IMR-90 (cell line): ENCODE measurements around the gene TAAR1. TPM values are rescaled to one million over a fixed set of nuclear protein-coding genes. Genes with fewer than 3 reads are reported as not detected.

Experiments used
- ATAC-seq: fragments of 200-7000 bp; cut with Tn5 transposase; 2 replicates; pipeline ENCODE4 v1.9.1; 2020; ENCODE audit warnings: low read depth, mild to moderate bottlenecking, moderate library complexity
- BruUV-seq: library from RNA; stranded (reverse); fragments of 400-500 nt; replicated peaks from 2 replicates; lab custom pipeline; 2021; lab: Mats Ljungman, UMichigan
- CTCF ChIA-PET: fragments of 300-600 bp; formaldehyde crosslinking; extraction: SDS; loops from one replicate; lab custom pipeline; 2021; ENCODE audit warnings: antibody characterized with exemption; lab: Yijun Ruan, JAX
- POLR2A ChIA-PET: fragments of 300-600 bp; sonication (Branson Sonifier 250); formaldehyde crosslinking; loops from one replicate; lab custom pipeline; 2022; ENCODE audit warnings: antibody characterized with exemption; ENCODE audit not compliant: unreplicated experiment; lab: Charles Lee
- DNase-seq: peaks from one replicate; pipeline ENCODE4 v3.0.0; 2013
- H2AFZ ChIP-seq: replicated peaks from 2 replicates; pipeline ENCODE3; 2013; ENCODE audit warnings: low read length, mild to moderate bottlenecking; ENCODE audit not compliant: poor library complexity
- H2AK5ac ChIP-seq: 2 replicates; pipeline ENCODE4 v1.6.1; 2013; ENCODE audit warnings: low read depth, low read length, inconsistent platforms
- H2AK9ac ChIP-seq: replicated peaks from 2 replicates; pipeline ENCODE3; 2013; ENCODE audit warnings: mild to moderate bottlenecking, low read depth, low read length, moderate library complexity; ENCODE audit not compliant: poor library complexity
- H2BK120ac ChIP-seq: 2 replicates; pipeline ENCODE4 v1.6.1; 2013; ENCODE audit warnings: low read depth, low read length, inconsistent platforms
- H2BK15ac ChIP-seq: 3 replicates; pipeline ENCODE4 v1.6.1; 2013; ENCODE audit warnings: low read depth, low read length, inconsistent platforms
- H2BK20ac ChIP-seq: 2 replicates; pipeline ENCODE4 v1.6.1; 2013; ENCODE audit warnings: low read depth, mild to moderate bottlenecking, inconsistent platforms, low read length, moderate library complexity
- H2BK5ac ChIP-seq: 2 replicates; pipeline ENCODE4 v1.6.1; 2013; ENCODE audit warnings: mild to moderate bottlenecking, low read depth, low read length, inconsistent platforms; ENCODE audit not compliant: poor library complexity, severe bottlenecking
- H3K14ac ChIP-seq: replicated peaks from 2 replicates; pipeline ENCODE4 v1.6.1; 2013; ENCODE audit warnings: low read depth, low read length, inconsistent platforms
- H3K18ac ChIP-seq: 2 replicates; pipeline ENCODE4 v1.6.1; 2013; ENCODE audit warnings: low read depth, low read length, control low read depth
- H3K23ac ChIP-seq: 2 replicates; pipeline ENCODE4 v1.6.1; 2013; ENCODE audit warnings: low read depth, low read length, inconsistent platforms
- H3K27ac ChIP-seq: 2 replicates; pipeline ENCODE4 v1.5.1; 2013; ENCODE audit warnings: mild to moderate bottlenecking, control low read depth, low read length; ENCODE audit not compliant: insufficient read depth
- H3K27me3 ChIP-seq: 2 replicates; pipeline ENCODE4 v1.6.1; 2013; ENCODE audit warnings: low read length; ENCODE audit not compliant: control insufficient read depth, insufficient read depth
- H3K36me3 ChIP-seq: 2 replicates; pipeline ENCODE4 v1.6.1; 2013; ENCODE audit warnings: low read length, mixed read lengths; ENCODE audit not compliant: control insufficient read depth, insufficient read depth
- H3K4ac ChIP-seq: 2 replicates; pipeline ENCODE4 v1.6.1; 2013; ENCODE audit warnings: low read depth, low read length, inconsistent platforms
- H3K4me1 ChIP-seq: 2 replicates; pipeline ENCODE4 v1.6.1; 2013; ENCODE audit warnings: low read length, mixed read lengths; ENCODE audit not compliant: control insufficient read depth, insufficient read depth
- H3K4me2 ChIP-seq: 2 replicates; pipeline ENCODE4 v1.6.1; 2013; ENCODE audit warnings: low read depth, mild to moderate bottlenecking, control low read depth, low read length, moderate library complexity
- H3K4me3 ChIP-seq: 2 replicates; pipeline ENCODE4 v1.5.1; 2013; ENCODE audit warnings: low read depth, mild to moderate bottlenecking, control low read depth, low read length, moderate library complexity; ENCODE audit not compliant: insufficient read depth
- H3K56ac ChIP-seq: 2 replicates; pipeline ENCODE4 v1.6.1; 2013; ENCODE audit warnings: low read length, inconsistent platforms; ENCODE audit not compliant: insufficient read depth; ENCODE audit errors: extremely low read depth
- H3K79me1 ChIP-seq, 2 experiments: 2 replicates each; pipeline ENCODE4 v1.6.1; 2013; ENCODE audit warnings: low read length in 2 of 2, inconsistent platforms in 1 of 2, low read depth in 1 of 2
- H3K9ac ChIP-seq: 2 replicates; pipeline ENCODE4 v1.6.1; 2013; ENCODE audit warnings: low read depth, low read length, control low read depth
- H3K9me1 ChIP-seq: 2 replicates; pipeline ENCODE4 v1.6.1; 2013; ENCODE audit warnings: low read length, inconsistent platforms; ENCODE audit not compliant: insufficient read depth
- H3K9me3 ChIP-seq: 2 replicates; pipeline ENCODE4 v1.6.1; 2013; ENCODE audit warnings: low read length; ENCODE audit not compliant: control insufficient read depth, insufficient read depth
- H4K20me1 ChIP-seq: 2 replicates; pipeline ENCODE4 v1.6.1; 2013; ENCODE audit warnings: low read length, inconsistent platforms; ENCODE audit not compliant: insufficient read depth
- H4K5ac ChIP-seq: 2 replicates; pipeline ENCODE4 v1.6.1; 2013; ENCODE audit warnings: mild to moderate bottlenecking, low read depth, low read length, control low read depth
- H4K8ac ChIP-seq, 2 experiments: 2 replicates each; pipeline ENCODE4 v1.6.1; 2013; ENCODE audit warnings: low read depth in 2 of 2, low read length in 2 of 2, control low read depth in 1 of 2, inconsistent platforms in 1 of 2
- H4K91ac ChIP-seq: 2 replicates; pipeline ENCODE4 v1.6.1; 2013; ENCODE audit warnings: low read depth, low read length, inconsistent platforms; ENCODE audit not compliant: insufficient read depth
- BHLHE40 ChIP-seq: fragments of 150-350 bp; IDR thresholded peaks from 2 replicates; pipeline ENCODE4 v1.6.1; 2016; ENCODE audit warnings: mild to moderate bottlenecking, low read depth, low read length
- CEBPB ChIP-seq: IDR thresholded peaks from 2 replicates; pipeline ENCODE4 v1.6.1; 2012; ENCODE audit warnings: low read depth, low read length, improper control_type of control experiment
- CHD1 ChIP-seq: IDR thresholded peaks from 2 replicates; pipeline ENCODE4 v1.6.1; 2012; ENCODE audit warnings: low read depth, low read length, improper control_type of control experiment
- FOS ChIP-seq: fragments of 150-350 bp; IDR thresholded peaks from 2 replicates; pipeline ENCODE4 v1.6.1; 2016; ENCODE audit warnings: low read depth, low read length
- MAFK ChIP-seq: IDR thresholded peaks from 2 replicates; pipeline ENCODE4 v1.6.1; 2012; ENCODE audit warnings: low read depth, low read length, improper control_type of control experiment
- MAZ ChIP-seq: IDR thresholded peaks from 2 replicates; pipeline ENCODE4 v1.6.1; 2012; ENCODE audit warnings: low read depth, mild to moderate bottlenecking, low read length, improper control_type of control experiment, moderate library complexity, borderline replicate concordance
- MXI1 ChIP-seq: IDR thresholded peaks from 2 replicates; pipeline ENCODE4 v1.6.1; 2012; ENCODE audit warnings: low read depth, mild to moderate bottlenecking, low read length, moderate library complexity, borderline replicate concordance
- NFE2L2 ChIP-seq: fragments of 150-350 bp; IDR thresholded peaks from 2 replicates; pipeline ENCODE4 v1.6.1; 2016; ENCODE audit warnings: low read depth, mild to moderate bottlenecking, low read length
- POLR2A ChIP-seq: IDR thresholded peaks from 2 replicates; pipeline ENCODE4 v1.6.1; 2012; ENCODE audit warnings: mild to moderate bottlenecking, low read depth, low read length
- RAD21 ChIP-seq: IDR thresholded peaks from 2 replicates; pipeline ENCODE4 v1.6.1; 2012; ENCODE audit warnings: low read length, improper control_type of control experiment
- RCOR1 ChIP-seq: IDR thresholded peaks from 2 replicates; pipeline ENCODE4 v1.6.1; 2012; ENCODE audit warnings: mild to moderate bottlenecking, low read length, improper control_type of control experiment; ENCODE audit not compliant: insufficient replicate concordance
- RFX5 ChIP-seq: IDR thresholded peaks from 2 replicates; pipeline ENCODE4 v1.8.0; 2012; ENCODE audit warnings: low read depth, mild to moderate bottlenecking, low read length, moderate library complexity
- SMC3 ChIP-seq: fragments of 150-350 bp; IDR thresholded peaks from 2 replicates; pipeline ENCODE4 v1.6.1; 2016; ENCODE audit warnings: low read depth, mild to moderate bottlenecking, antibody characterized with exemption, low read length, moderate library complexity
- WGBS, 2 experiments: methylation state at CpG; one replicate each; pipeline versions ENCODE4 v1.1.5 to v1.1.7; 2013; ENCODE audit warnings: missing lambda C conversion rate in 2 of 2; ENCODE audit not compliant: insufficient read length in 1 of 2; ENCODE audit errors: extremely low coverage in 2 of 2; 5-methylcytosine and 5-hydroxymethylcytosine counted together
- dilution Hi-C: fragments of 300-500 bp; cut with HindIII; formaldehyde crosslinking; loops from one replicate; pipeline ENCODE4 v1.14.3; 2018; ENCODE audit warnings: low sequenced_read_pairs; ENCODE audit not compliant: unreplicated experiment
- in situ Hi-C: fragments of 300-500 bp; cut with MboI; formaldehyde crosslinking; loops from 3 replicates; pipeline ENCODE4 v1.14.3; 2019; ENCODE audit warnings: low sequenced_read_pairs, inconsistent platforms, mixed read lengths
- intact Hi-C: fragments of 100-400 bp; cut with micrococcal nuclease; formaldehyde crosslinking; loops from 2 replicates; pipeline ENCODE4 v1.10.0; 2022
- polyA plus RNA-seq, 3 experiments: library from polyadenylated mRNA; depleted of rRNA; stranded (reverse); fragments of >200 nt; gene quantifications; 2 replicates each; pipeline ENCODE4 v1.2.3, GENCODE V29; 2012; ENCODE audit warnings: low replicate concordance in 1 of 3
- total RNA-seq: library from RNA; depleted of rRNA; stranded (reverse); fragments of >200 nt; gene quantifications from 2 replicates; pipeline ENCODE4 v1.2.3, GENCODE V29; 2012
- TF ChIP-seq, protein P1 (sequence below): fragments of 150-350 bp; IDR thresholded peaks from 2 replicates; pipeline ENCODE4 v1.6.1; 2016; ENCODE audit warnings: low read depth, mild to moderate bottlenecking, low read length, moderate library complexity, borderline replicate concordance
- TF ChIP-seq, protein P2 (sequence below): fragments of 150-350 bp; IDR thresholded peaks from 2 replicates; pipeline ENCODE4 v1.6.1; 2017; ENCODE audit warnings: mild to moderate bottlenecking, antibody characterized with exemption, low read length, low read depth

Gene TAAR1
- total and polyA plus RNA-seq, 2 of the 4 experiments (the other 2 are of a cell fraction): not detected

DNA sequence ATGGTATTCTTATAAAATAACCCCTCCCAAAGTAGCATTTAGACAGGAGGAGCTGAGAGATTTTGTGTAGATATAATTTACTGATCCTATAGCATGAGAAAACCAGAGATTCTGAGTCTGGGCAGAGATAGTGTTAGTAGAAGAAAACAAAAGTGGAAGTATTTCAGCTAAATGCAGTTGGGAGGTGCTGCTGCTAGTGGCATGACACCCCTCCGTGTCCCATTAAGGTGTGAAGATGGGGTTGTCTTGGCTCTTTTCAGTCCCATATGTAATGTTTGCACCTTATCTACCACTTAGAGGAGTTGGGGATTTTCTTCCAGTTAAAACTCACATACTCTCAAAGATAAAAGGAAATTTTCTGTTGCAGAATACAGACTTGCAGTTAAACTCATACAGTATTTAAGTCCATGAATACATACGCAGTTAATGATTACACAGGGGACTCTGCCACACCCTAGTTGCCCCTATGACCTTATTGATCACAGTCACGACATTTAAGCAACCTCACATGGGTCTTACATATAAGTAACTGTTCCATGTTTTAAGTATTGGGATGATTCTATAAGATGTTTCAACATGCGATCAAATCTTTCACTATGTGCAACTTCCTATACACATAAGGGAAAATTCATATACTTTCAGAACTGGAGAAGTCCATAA lies 46.4 kb downstream of the TAAR1 start:
- no peaks in the 10 kb centered on the region for H3K9me1 ChIP-seq
- H3K79me1 ChIP-seq: no peaks in the 10 kb centered on the region
- CTCF ChIA-PET: no interaction called here
- H3K9ac ChIP-seq: no peak overlapping the region
- no peak overlapping the region for H4K8ac ChIP-seq
- DNase-seq (no peak), ATAC-seq (no peak)
- no peaks in the 10 kb centered on the region for H3K36me3 ChIP-seq
- H3K4ac ChIP-seq: no peak overlapping the region
- H3K23ac ChIP-seq: no peak overlapping the region
- H3K9me3 ChIP-seq: no peaks in the 10 kb centered on the region
- POLR2A ChIA-PET: no interaction called here
- no peak overlapping the region for H2AK5ac ChIP-seq
- no peaks in the 10 kb centered on the region for H3K4me1 ChIP-seq
- H4K5ac ChIP-seq: no peak overlapping the region
- H3K18ac ChIP-seq: no peak overlapping the region
- no peak overlapping the region for H3K4me3 ChIP-seq
- no peak overlapping the region for H3K27ac ChIP-seq
- H2BK15ac ChIP-seq: no peak overlapping the region
- no peak overlapping the region for H3K4me2 ChIP-seq
- no TSS peak for BruUV-seq
- no peak overlapping the region for H2AFZ ChIP-seq
- no peak overlapping the region for H2AK9ac ChIP-seq
- H2BK5ac ChIP-seq: no peak overlapping the region
- H2BK120ac ChIP-seq: no peak overlapping the region
- intact Hi-C loops (loop anchor here (5.0 kb wide), 1 partner anchor 40 kb away; no protein-coding TSS in a partner anchor), dilution Hi-C loops (no loop called here), in situ Hi-C loops (no loop called here)
- no peak overlapping the region for H4K91ac ChIP-seq
- H3K56ac ChIP-seq: no peak overlapping the region
- no peaks in the 10 kb centered on the region for H4K20me1 ChIP-seq
- H3K14ac ChIP-seq: no peak overlapping the region
- peaks cover 18% of the 10 kb centered on the region for H3K27me3 ChIP-seq
- no CpG with 5 or more reads among the region's 4 CpGs for WGBS, 2 experiments
- no peak overlapping the region for H2BK20ac ChIP-seq
- no peak for TF ChIP-seq CHD1
- no peak for TF ChIP-seq BHLHE40
- no peak for TF ChIP-seq MAFK
- no peak for TF ChIP-seq NFE2L2
- TF ChIP-seq, protein P1, sequence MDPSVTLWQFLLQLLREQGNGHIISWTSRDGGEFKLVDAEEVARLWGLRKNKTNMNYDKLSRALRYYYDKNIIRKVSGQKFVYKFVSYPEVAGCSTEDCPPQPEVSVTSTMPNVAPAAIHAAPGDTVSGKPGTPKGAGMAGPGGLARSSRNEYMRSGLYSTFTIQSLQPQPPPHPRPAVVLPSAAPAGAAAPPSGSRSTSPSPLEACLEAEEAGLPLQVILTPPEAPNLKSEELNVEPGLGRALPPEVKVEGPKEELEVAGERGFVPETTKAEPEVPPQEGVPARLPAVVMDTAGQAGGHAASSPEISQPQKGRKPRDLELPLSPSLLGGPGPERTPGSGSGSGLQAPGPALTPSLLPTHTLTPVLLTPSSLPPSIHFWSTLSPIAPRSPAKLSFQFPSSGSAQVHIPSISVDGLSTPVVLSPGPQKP: no peak
- no peak for TF ChIP-seq RFX5
- no peak for TF ChIP-seq POLR2A
- no peak for TF ChIP-seq SMC3
- no peak for TF ChIP-seq FOS
- TF ChIP-seq MAZ: no peak
- no peak for TF ChIP-seq CEBPB
- TF ChIP-seq, protein P2, sequence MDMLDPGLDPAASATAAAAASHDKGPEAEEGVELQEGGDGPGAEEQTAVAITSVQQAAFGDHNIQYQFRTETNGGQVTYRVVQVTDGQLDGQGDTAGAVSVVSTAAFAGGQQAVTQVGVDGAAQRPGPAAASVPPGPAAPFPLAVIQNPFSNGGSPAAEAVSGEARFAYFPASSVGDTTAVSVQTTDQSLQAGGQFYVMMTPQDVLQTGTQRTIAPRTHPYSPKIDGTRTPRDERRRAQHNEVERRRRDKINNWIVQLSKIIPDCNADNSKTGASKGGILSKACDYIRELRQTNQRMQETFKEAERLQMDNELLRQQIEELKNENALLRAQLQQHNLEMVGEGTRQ: no peak
- no peak for TF ChIP-seq RCOR1
- no peak for TF ChIP-seq RAD21
- TF ChIP-seq MXI1: no peak
